NCI-H1092 (cell line): Measurements from ENCODE around the gene CTBP2.

ENCODE experiments used
- DNase-seq: peaks from one replicate; lab custom pipeline; 2025; lab: John Stamatoyannopoulos, UW

CTBP2 gene

GRCh38 chr10:124941823-124942222 is 218.5 kb downstream of the CTBP2 start, which contains the start of gene ZRANB1:
TSS of gene ZRANB1 (plus strand) at chr10:124942123. CDS start at chr10:124942494, 371 bp downstream.
- DNase-seq: no peak

GRCh38 chr10:124939290-124939689 is 221.1 kb downstream of the CTBP2 start:
- no peak for DNase-seq

GRCh38 chr10:124936813-124937212 is 223.6 kb downstream of the CTBP2 start:
- DNase-seq: no peak

- no peak for DNase-seq
Measured at GRCh38 chr10:124935946-124936345, 224.4 kb downstream of the CTBP2 start.
